K562 (cell line): ENCODE results near the gene STAM2. TPM values are rescaled to one million over a fixed set of nuclear protein-coding genes. Genes with fewer than 3 reads are reported as not detected.

Experiments
- BDP1 ChIP-seq: IDR thresholded peaks from 3 replicates; pipeline ENCODE4 v1.6.1; 2011; ENCODE audit not compliant: insufficient read length, insufficient read depth
- CBFA2T2 ChIP-seq: fragments of 450-650 bp; conservative IDR thresholded peaks from 2 replicates; pipeline ENCODE4 v1.6.1; 2017; ENCODE audit warnings: mild to moderate bottlenecking
- CHCHD3 ChIP-seq: fragments of 250-450 bp; sonication (Bioruptor Pico); IDR thresholded peaks from 2 replicates; pipeline ENCODE4 v2.1.2; 2022; ENCODE audit warnings: mild to moderate bottlenecking
- ERF ChIP-seq: fragments of 450-650 bp; formaldehyde crosslinking; IDR thresholded peaks from 2 replicates; pipeline ENCODE4 v1.4.0; 2020; ENCODE audit warnings: mild to moderate bottlenecking, mixed read lengths
- FIP1L1 ChIP-seq: fragments of 200-400 bp; formaldehyde crosslinking; IDR thresholded peaks from 2 replicates; pipeline ENCODE4 v1.6.1; 2018; ENCODE audit warnings: mild to moderate bottlenecking, low read depth, low read length; ENCODE audit not compliant: poor library complexity, severe bottlenecking
- HDAC1 ChIP-seq, 2 experiments: fragments of 450-650 bp; IDR thresholded peaks; 2 replicates each; pipeline ENCODE4 v1.6.1; 2016 to 2017; ENCODE audit warnings: inconsistent platforms in 1 of 2, mild to moderate bottlenecking in 1 of 2, moderate library complexity in 1 of 2
- HMGN3 ChIP-seq: IDR thresholded peaks from 2 replicates; pipeline ENCODE4 v1.6.1; 2011; ENCODE audit warnings: borderline replicate concordance, low read depth, mild to moderate bottlenecking, mixed read lengths, low read length; ENCODE audit not compliant: insufficient read length; ENCODE audit errors: extremely low read depth
- MCM7 ChIP-seq, 2 experiments: fragments of 450-650 bp; IDR thresholded peaks; 2 replicates each; pipeline ENCODE4 v1.6.1; 2016 to 2018
- MTA3 ChIP-seq: fragments of 450-650 bp; formaldehyde crosslinking; IDR thresholded peaks from 2 replicates; pipeline ENCODE4 v1.6.1; 2017; ENCODE audit warnings: mild to moderate bottlenecking, borderline replicate concordance
- NFATC3 ChIP-seq: fragments of 450-650 bp; IDR thresholded peaks from 2 replicates; pipeline ENCODE4 v1.6.1; 2017; ENCODE audit warnings: mild to moderate bottlenecking
- NR4A1 ChIP-seq, 2 experiments: fragments of 250-450 bp in 1 of 2; fragments of 450-650 bp in 1 of 2; sonication (Bioruptor Pico) in 1 of 2; IDR thresholded peaks; 2 replicates each; pipeline versions ENCODE4 v1.4.0 to v1.6.1; 2016 to 2020; ENCODE audit warnings: mild to moderate bottlenecking in 2 of 2, missing compliant biosample characterization in 1 of 2, missing genetic modification characterization in 1 of 2, moderate library complexity in 1 of 2
- POLR2B ChIP-seq: fragments of 450-650 bp; IDR thresholded peaks from 2 replicates; pipeline ENCODE4 v1.6.1; 2018; ENCODE audit warnings: low read depth; ENCODE audit not compliant: partially characterized antibody
- RHOXF2B ChIP-seq: fragments of 250-450 bp; sonication (Bioruptor Pico); conservative IDR thresholded peaks from 2 replicates; pipeline ENCODE4 v1.5.1; 2021
- SAFB ChIP-seq: fragments of 200-400 bp; formaldehyde crosslinking; IDR thresholded peaks from 2 replicates; pipeline ENCODE4 v1.6.1; 2017; ENCODE audit warnings: low read depth, low read length, borderline replicate concordance
- ZNF133 ChIP-seq: fragments of 250-450 bp; sonication (Bioruptor Pico); IDR thresholded peaks from 2 replicates; pipeline ENCODE4 v1.4.0; 2020; ENCODE audit warnings: mild to moderate bottlenecking
- ZNF224 ChIP-seq: sonication (generic); formaldehyde crosslinking; IDR thresholded peaks from 2 replicates; pipeline ENCODE4 v1.8.0; 2022; ENCODE audit warnings: mild to moderate bottlenecking, missing genetic modification reagents
- ZNF408 ChIP-seq: fragments of 250-450 bp; sonication (Bioruptor Pico); IDR thresholded peaks from 2 replicates; pipeline ENCODE4 v1.4.0; 2020; ENCODE audit warnings: low read depth, mild to moderate bottlenecking, moderate library complexity
- polyA plus RNA-seq, 8 experiments: library from polyadenylated mRNA; depleted of rRNA in 4 of 8; stranded (reverse) in 5 of 8; unstranded in 3 of 8; fragments of >200 nt; fragmentation: Nextera tagmentation in 2 of 8; fragmentation: Illumina TruSeq in 1 of 8; extraction: Ambion mirVana in 2 of 8; extraction: Trizol in 1 of 8; gene quantifications; 2 replicates each; pipeline versions ENCODE4 v1.2.1 to v1.2.3, GENCODE V29; 2011 to 2014; ENCODE audit warnings: inconsistent platforms in 1 of 8, missing spikeins in 1 of 8
- total RNA-seq, 7 experiments: library from RNA; depleted of rRNA in 6 of 7; stranded (reverse); fragments of >200 nt in 6 of 7; fragmentation: Illumina TruSeq in 2 of 7; extraction: Trizol in 2 of 7; gene quantifications; 2 replicates each; pipeline versions ENCODE4 v1.2.1 to v1.2.3, GENCODE V29; 2011 to 2021; ENCODE audit warnings: low replicate concordance in 1 of 7
- TF ChIP-seq, protein P1 (sequence below): sonication (generic); formaldehyde crosslinking; IDR thresholded peaks from 2 replicates; pipeline ENCODE4 v1.8.0; 2022; ENCODE audit warnings: mild to moderate bottlenecking, missing genetic modification reagents
- TF ChIP-seq, protein P2 (sequence below): fragments of 250-450 bp; sonication (Bioruptor Pico); IDR thresholded peaks from 2 replicates; pipeline ENCODE4 v1.8.0; 2022; ENCODE audit warnings: inconsistent platforms
- TF ChIP-seq, protein P3 (sequence below): sonication (generic); formaldehyde crosslinking; IDR thresholded peaks from 2 replicates; pipeline ENCODE4 v1.8.0; 2022; ENCODE audit warnings: mild to moderate bottlenecking, missing genetic modification reagents

Gene STAM2
- total and polyA plus RNA-seq, 9 of the 15 experiments (the other 6 are each of a cell fraction or from before 2014, with no cell fraction given): 4.5 to 13.9 (median 8.7) TPM

DNA sequence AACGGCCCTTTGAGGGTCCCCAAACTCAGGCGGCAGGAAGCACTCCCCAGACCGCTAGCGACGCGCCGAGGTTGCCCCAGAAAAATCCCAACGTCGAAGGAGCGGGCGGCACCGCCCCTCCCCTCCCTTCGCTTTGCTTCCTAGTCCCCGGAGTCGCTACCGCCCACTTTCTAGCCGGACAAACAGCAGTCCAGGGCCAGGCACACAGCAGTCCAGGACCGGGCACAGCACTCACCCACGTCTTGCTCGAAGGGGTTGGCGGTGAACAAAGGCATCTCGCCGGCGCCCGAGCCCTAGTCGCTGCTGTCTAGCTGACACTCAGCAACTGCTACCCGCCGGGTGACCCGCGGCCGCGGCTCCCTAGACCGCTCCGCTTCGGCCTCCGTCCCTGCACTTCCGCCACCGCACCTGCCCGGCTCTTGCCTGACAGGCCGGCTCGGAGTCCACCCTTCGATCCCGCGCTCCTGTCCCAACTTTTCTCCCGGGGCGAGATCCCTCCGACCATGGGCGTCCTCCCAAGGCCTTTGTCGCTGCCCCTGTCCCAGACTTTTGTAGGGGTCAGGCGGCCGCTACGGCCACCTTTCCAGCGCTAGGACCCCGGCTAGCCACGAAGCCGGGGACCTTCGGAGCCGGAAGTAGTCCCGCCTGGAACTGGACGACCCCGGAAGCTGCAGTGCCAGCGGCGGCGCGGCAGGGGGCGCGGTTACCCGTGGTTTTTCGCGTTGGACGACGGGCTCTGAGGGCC is at the start of gene STAM2 (continued):
- TF ChIP-seq MTA3 (peak; percentile 97), FIP1L1 (peak; percentile 97), HDAC1 (IDR thresholded peaks at IDR 0.05) (peak in 1 of 2 experiments; percentile 96; a peak in 2 of 4 replicates), CHCHD3 (no peak), ZNF408 (no peak), SAFB (no peak), HMGN3 (peak; percentile 78), ZNF224 (CRISPR knock-in tag) (no peak), NR4A1 (CRISPR knock-in tag; IDR thresholded peaks at IDR 0.05) (0 out of 2 replicates have a peak, but pooled peaks have one; percentile 16), NR4A1 (tag; IDR thresholded peaks at IDR 0.05) (no peak), CBFA2T2 (no peak), ZNF133 (no peak), MCM7 (IDR thresholded peaks at IDR 0.05) (no peak), NFATC3 (no peak), BDP1 (no peak), RHOXF2B (CRISPR knock-in tag) (no peak), POLR2B (peak; percentile 96), ERF (CRISPR knock-in tag) (no peak; the same call in 1 of the 2 replicates)
- TF ChIP-seq, protein P1, sequence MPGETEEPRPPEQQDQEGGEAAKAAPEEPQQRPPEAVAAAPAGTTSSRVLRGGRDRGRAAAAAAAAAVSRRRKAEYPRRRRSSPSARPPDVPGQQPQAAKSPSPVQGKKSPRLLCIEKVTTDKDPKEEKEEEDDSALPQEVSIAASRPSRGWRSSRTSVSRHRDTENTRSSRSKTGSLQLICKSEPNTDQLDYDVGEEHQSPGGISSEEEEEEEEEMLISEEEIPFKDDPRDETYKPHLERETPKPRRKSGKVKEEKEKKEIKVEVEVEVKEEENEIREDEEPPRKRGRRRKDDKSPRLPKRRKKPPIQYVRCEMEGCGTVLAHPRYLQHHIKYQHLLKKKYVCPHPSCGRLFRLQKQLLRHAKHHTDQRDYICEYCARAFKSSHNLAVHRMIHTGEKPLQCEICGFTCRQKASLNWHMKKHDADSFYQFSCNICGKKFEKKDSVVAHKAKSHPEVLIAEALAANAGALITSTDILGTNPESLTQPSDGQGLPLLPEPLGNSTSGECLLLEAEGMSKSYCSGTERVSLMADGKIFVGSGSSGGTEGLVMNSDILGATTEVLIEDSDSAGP (CRISPR knock-in tag): 0 out of 2 replicates have a peak, but pooled peaks have one; percentile 46
- TF ChIP-seq, protein P2, sequence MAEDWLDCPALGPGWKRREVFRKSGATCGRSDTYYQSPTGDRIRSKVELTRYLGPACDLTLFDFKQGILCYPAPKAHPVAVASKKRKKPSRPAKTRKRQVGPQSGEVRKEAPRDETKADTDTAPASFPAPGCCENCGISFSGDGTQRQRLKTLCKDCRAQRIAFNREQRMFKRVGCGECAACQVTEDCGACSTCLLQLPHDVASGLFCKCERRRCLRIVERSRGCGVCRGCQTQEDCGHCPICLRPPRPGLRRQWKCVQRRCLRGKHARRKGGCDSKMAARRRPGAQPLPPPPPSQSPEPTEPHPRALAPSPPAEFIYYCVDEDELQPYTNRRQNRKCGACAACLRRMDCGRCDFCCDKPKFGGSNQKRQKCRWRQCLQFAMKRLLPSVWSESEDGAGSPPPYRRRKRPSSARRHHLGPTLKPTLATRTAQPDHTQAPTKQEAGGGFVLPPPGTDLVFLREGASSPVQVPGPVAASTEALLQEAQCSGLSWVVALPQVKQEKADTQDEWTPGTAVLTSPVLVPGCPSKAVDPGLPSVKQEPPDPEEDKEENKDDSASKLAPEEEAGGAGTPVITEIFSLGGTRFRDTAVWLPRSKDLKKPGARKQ (CRISPR knock-in tag): no peak
- TF ChIP-seq, protein P3, sequence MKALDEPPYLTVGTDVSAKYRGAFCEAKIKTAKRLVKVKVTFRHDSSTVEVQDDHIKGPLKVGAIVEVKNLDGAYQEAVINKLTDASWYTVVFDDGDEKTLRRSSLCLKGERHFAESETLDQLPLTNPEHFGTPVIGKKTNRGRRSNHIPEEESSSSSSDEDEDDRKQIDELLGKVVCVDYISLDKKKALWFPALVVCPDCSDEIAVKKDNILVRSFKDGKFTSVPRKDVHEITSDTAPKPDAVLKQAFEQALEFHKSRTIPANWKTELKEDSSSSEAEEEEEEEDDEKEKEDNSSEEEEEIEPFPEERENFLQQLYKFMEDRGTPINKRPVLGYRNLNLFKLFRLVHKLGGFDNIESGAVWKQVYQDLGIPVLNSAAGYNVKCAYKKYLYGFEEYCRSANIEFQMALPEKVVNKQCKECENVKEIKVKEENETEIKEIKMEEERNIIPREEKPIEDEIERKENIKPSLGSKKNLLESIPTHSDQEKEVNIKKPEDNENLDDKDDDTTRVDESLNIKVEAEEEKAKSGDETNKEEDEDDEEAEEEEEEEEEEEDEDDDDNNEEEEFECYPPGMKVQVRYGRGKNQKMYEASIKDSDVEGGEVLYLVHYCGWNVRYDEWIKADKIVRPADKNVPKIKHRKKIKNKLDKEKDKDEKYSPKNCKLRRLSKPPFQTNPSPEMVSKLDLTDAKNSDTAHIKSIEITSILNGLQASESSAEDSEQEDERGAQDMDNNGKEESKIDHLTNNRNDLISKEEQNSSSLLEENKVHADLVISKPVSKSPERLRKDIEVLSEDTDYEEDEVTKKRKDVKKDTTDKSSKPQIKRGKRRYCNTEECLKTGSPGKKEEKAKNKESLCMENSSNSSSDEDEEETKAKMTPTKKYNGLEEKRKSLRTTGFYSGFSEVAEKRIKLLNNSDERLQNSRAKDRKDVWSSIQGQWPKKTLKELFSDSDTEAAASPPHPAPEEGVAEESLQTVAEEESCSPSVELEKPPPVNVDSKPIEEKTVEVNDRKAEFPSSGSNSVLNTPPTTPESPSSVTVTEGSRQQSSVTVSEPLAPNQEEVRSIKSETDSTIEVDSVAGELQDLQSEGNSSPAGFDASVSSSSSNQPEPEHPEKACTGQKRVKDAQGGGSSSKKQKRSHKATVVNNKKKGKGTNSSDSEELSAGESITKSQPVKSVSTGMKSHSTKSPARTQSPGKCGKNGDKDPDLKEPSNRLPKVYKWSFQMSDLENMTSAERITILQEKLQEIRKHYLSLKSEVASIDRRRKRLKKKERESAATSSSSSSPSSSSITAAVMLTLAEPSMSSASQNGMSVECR (CRISPR knock-in tag): peak; percentile 95
